Liver (tissue), 3 donors: Measurements from ENCODE around the gene ANP32B.
"Not testable (repeated sequence)": the region's sequence is repeated elsewhere in the genome, so short reads cannot be mapped to it uniquely, and the experiment has no call there.

Experiments used
- FOXA1 ChIP-seq: IDR thresholded peaks from 2 replicates; pipeline ENCODE4 v1.6.1; 2016; ENCODE audit warnings: antibody characterized with exemption
- GABPA ChIP-seq, 2 donors: IDR thresholded peaks in 1 of 2; conservative IDR thresholded peaks in 1 of 2; 2 replicates each; pipeline ENCODE4 v1.6.1; 2016; ENCODE audit warnings: antibody characterized with exemption in 2 of 2, mild to moderate bottlenecking in 1 of 2, moderate library complexity in 1 of 2
- RAD21 ChIP-seq, 2 donors: IDR thresholded peaks; 2 replicates each; pipeline ENCODE4 v1.6.1; 2016; ENCODE audit warnings: antibody characterized with exemption in 2 of 2, mild to moderate bottlenecking in 2 of 2
- REST ChIP-seq: IDR thresholded peaks from 2 replicates; pipeline ENCODE4 v1.6.1; 2016; ENCODE audit warnings: antibody characterized with exemption, mild to moderate bottlenecking
- RXRA ChIP-seq, 2 donors: IDR thresholded peaks; 2 replicates each; pipeline ENCODE4 v1.6.1; 2017 to 2018; ENCODE audit warnings: antibody characterized with exemption in 2 of 2, mild to moderate bottlenecking in 1 of 2
- YY1 ChIP-seq: IDR thresholded peaks from 2 replicates; pipeline ENCODE4 v1.6.1; 2016; ENCODE audit warnings: antibody characterized with exemption, mild to moderate bottlenecking
- TF ChIP-seq, protein P1 (sequence below): fragments of 150-350 bp; IDR thresholded peaks from 2 replicates; pipeline ENCODE4 v1.5.1; 2017; ENCODE audit warnings: improper control_type of control experiment, low read depth, low read length; ENCODE audit not compliant: missing input control
- TF ChIP-seq, protein P2 (sequence below): IDR thresholded peaks from 2 replicates; pipeline ENCODE4 v1.6.1; 2016; ENCODE audit warnings: antibody characterized with exemption
- donor health status: healthy.
- donor health status: healthy.

DNA sequence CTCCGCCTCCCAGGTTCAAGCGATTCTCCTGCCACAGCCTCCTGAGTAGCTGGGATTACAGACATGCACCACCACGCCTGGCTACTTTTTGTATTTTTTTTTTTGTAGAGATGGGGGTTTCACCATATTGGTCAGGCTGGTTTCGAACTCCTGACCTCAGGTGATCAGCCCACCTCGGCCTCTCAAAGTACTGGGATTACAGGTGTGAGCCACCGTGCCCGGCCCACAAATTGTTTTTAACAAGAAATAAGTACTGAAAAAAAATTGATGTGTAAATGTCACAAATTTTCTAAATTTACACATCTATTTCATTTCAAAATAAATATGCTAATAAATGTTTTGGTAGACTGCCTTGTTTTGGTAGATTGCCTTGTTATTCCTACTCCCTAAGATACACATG is 13.5 kb downstream of the ANP32B start:
- TF ChIP-seq, protein P1, sequence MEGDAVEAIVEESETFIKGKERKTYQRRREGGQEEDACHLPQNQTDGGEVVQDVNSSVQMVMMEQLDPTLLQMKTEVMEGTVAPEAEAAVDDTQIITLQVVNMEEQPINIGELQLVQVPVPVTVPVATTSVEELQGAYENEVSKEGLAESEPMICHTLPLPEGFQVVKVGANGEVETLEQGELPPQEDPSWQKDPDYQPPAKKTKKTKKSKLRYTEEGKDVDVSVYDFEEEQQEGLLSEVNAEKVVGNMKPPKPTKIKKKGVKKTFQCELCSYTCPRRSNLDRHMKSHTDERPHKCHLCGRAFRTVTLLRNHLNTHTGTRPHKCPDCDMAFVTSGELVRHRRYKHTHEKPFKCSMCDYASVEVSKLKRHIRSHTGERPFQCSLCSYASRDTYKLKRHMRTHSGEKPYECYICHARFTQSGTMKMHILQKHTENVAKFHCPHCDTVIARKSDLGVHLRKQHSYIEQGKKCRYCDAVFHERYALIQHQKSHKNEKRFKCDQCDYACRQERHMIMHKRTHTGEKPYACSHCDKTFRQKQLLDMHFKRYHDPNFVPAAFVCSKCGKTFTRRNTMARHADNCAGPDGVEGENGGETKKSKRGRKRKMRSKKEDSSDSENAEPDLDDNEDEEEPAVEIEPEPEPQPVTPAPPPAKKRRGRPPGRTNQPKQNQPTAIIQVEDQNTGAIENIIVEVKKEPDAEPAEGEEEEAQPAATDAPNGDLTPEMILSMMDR, result not testable (repeated sequence)
- TF ChIP-seq YY1; REST; RXRA (IDR thresholded peaks at IDR 0.05); RAD21 (IDR thresholded peaks at IDR 0.05); FOXA1; GABPA (IDR thresholded peaks at IDR 0.05 in 1 of 2, conservative IDR thresholded peaks at IDR 0.05 in 1 of 2): not testable (repeated sequence)
- TF ChIP-seq, protein P2, sequence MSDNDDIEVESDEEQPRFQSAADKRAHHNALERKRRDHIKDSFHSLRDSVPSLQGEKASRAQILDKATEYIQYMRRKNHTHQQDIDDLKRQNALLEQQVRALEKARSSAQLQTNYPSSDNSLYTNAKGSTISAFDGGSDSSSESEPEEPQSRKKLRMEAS, result not testable (repeated sequence)
